GM12878 (cell line): ENCODE results near the gene PTBP3. TPM values are rescaled to one million over a fixed set of nuclear protein-coding genes. Genes with fewer than 3 reads are reported as not detected.

Experiments used
- ATAC-seq: fragments of 200-7000 bp; cut with Tn5 transposase; 3 replicates; pipeline ENCODE4 v1.9.1; 2020; ENCODE audit warnings: mild to moderate bottlenecking, moderate library complexity
- BruUV-seq: library from RNA; stranded (reverse); fragments of 400-500 nt; replicated peaks from 2 replicates; lab custom pipeline; 2021; lab: Mats Ljungman, UMichigan
- CTCF ChIA-PET: fragments of 300-600 bp; sonication (Branson Sonifier 250); formaldehyde crosslinking; extraction: SDS; loops from one replicate; lab custom pipeline; 2021; ENCODE audit warnings: inconsistent platforms; lab: Yijun Ruan, JAX
- POLR2A ChIA-PET: fragments of 350-600 bp; formaldehyde crosslinking; extraction: SDS; loops from one replicate; lab custom pipeline; 2021; ENCODE audit warnings: inconsistent platforms; lab: Charles Lee
- RAD21 ChIA-PET: fragments of 300-600 bp; sonication (Branson Sonifier 250); formaldehyde crosslinking; loops from one replicate; lab custom pipeline; 2023; ENCODE audit warnings: antibody characterized with exemption; ENCODE audit not compliant: unreplicated experiment; lab: Charles Lee
- SMC1A ChIA-PET: fragments of 300-600 bp; sonication (Branson Sonifier 250); formaldehyde crosslinking; loops from one replicate; lab custom pipeline; 2023; ENCODE audit not compliant: unreplicated experiment, uncharacterized antibody; lab: Charles Lee
- DNase-seq: peaks from one replicate; pipeline ENCODE4 v3.0.0-alpha.2; 2011; ENCODE audit warnings: low read depth, low spot score
- FAIRE-seq: peaks from 3 replicates; lab custom pipeline; 2011; peaks lifted over from hg19 to GRCh38; lab: Jason Lieb, UNC
- H2AFZ ChIP-seq: 2 replicates; pipeline ENCODE4 v1.6.0; 2011; ENCODE audit warnings: low read depth, low read length, control low read depth; ENCODE audit not compliant: control insufficient read depth
- H3K27ac ChIP-seq: 2 replicates; pipeline ENCODE4 v1.5.1; 2011; ENCODE audit warnings: control low read depth; ENCODE audit not compliant: control insufficient read depth, insufficient read depth
- H3K27me3 ChIP-seq, 2 experiments: replicated peaks in 1 of 2; 2 replicates each; pipeline versions ENCODE4 v1.6.0 to v1.6.1; 2011; ENCODE audit warnings: low read length in 1 of 2; ENCODE audit not compliant: control insufficient read depth in 2 of 2, insufficient read depth in 2 of 2
- H3K36me3 ChIP-seq, 2 experiments: 2 replicates each; pipeline ENCODE4 v1.5.1; 2011; ENCODE audit warnings: low read length in 1 of 2; ENCODE audit not compliant: control insufficient read depth in 2 of 2, insufficient read depth in 2 of 2
- H3K4me1 ChIP-seq: 2 replicates; pipeline ENCODE4 v1.6.1; 2011; ENCODE audit warnings: mild to moderate bottlenecking, low read length, moderate library complexity, mixed read lengths; ENCODE audit not compliant: control insufficient read depth, insufficient read depth
- H3K4me2 ChIP-seq: 2 replicates; pipeline ENCODE4 v1.6.0; 2011; ENCODE audit warnings: control low read depth; ENCODE audit not compliant: control insufficient read depth, insufficient read depth
- H3K4me3 ChIP-seq: fragments of 200-600 bp; sonication (generic); 2 replicates; pipeline ENCODE4 v1.5.1; 2016
- H3K79me2 ChIP-seq: 2 replicates; pipeline ENCODE4 v1.6.0; 2011; ENCODE audit warnings: low read length; ENCODE audit not compliant: control insufficient read depth, insufficient read depth
- H3K9ac ChIP-seq: 2 replicates; pipeline ENCODE4 v1.8.0; 2011; ENCODE audit warnings: low read length, control low read depth, mixed read lengths; ENCODE audit not compliant: control insufficient read depth, insufficient read depth
- H3K9me3 ChIP-seq: replicated peaks from 3 replicates; pipeline ENCODE4 v1.5.1; 2011; ENCODE audit warnings: mild to moderate bottlenecking, low read length; ENCODE audit not compliant: control insufficient read depth, insufficient read depth
- H4K20me1 ChIP-seq: 2 replicates; pipeline ENCODE4 v1.6.0; 2011; ENCODE audit not compliant: control insufficient read depth, insufficient read depth
- BCL11A ChIP-seq: IDR thresholded peaks from 2 replicates; pipeline ENCODE4 v1.6.1; 2011; ENCODE audit warnings: low read depth, low read length
- BCLAF1 ChIP-seq: fragments of 450-650 bp; IDR thresholded peaks from 2 replicates; pipeline ENCODE4 v1.6.1; 2017; ENCODE audit warnings: antibody characterized with exemption, mild to moderate bottlenecking, moderate library complexity
- CHD2 ChIP-seq: IDR thresholded peaks from 2 replicates; pipeline ENCODE4 v1.6.1; 2011; ENCODE audit warnings: low read depth, low read length, improper control_type of control experiment, borderline replicate concordance
- CHD4 ChIP-seq: fragments of 200-600 bp; sonication (generic); IDR thresholded peaks from 2 replicates; pipeline ENCODE4 v1.6.1; 2016; ENCODE audit warnings: mild to moderate bottlenecking
- EP300 ChIP-seq, 2 experiments: fragments of 150-350 bp in 1 of 2; IDR thresholded peaks; 2 replicates each; pipeline ENCODE4 v1.6.1; 2011 to 2012; ENCODE audit warnings: low read depth in 2 of 2, low read length in 2 of 2, borderline replicate concordance in 1 of 2, improper control_type of control experiment in 1 of 2, inconsistent platforms in 1 of 2; ENCODE audit not compliant: control insufficient read depth in 1 of 2
- LARP7 ChIP-seq: fragments of 450-650 bp; IDR thresholded peaks from 2 replicates; pipeline ENCODE4 v1.6.1; 2017; ENCODE audit warnings: mild to moderate bottlenecking
- NR2C2 ChIP-seq: IDR thresholded peaks from 2 replicates; pipeline ENCODE4 v1.6.1; 2011; ENCODE audit warnings: borderline replicate concordance, low read depth; ENCODE audit not compliant: control insufficient read depth, insufficient read length
- NR2F1 ChIP-seq: fragments of 450-650 bp; conservative IDR thresholded peaks from 2 replicates; pipeline ENCODE4 v1.6.1; 2017; ENCODE audit warnings: mild to moderate bottlenecking
- PAX5 ChIP-seq: IDR thresholded peaks from 2 replicates; pipeline ENCODE4 v1.6.1; 2011; ENCODE audit warnings: low read depth, low read length, borderline replicate concordance
- PML ChIP-seq: IDR thresholded peaks from 2 replicates; pipeline ENCODE4 v1.6.1; 2012; ENCODE audit warnings: low read length, inconsistent platforms
- POLR2A ChIP-seq: IDR thresholded peaks from 2 replicates; pipeline ENCODE4 v1.6.1; 2011; ENCODE audit warnings: low read depth, mild to moderate bottlenecking, low read length
- POU2F2 ChIP-seq: IDR thresholded peaks from 3 replicates; pipeline ENCODE4 v1.6.1; 2011; ENCODE audit warnings: low read depth, mild to moderate bottlenecking, low read length, borderline replicate concordance
- PRDM15 ChIP-seq: fragments of 450-650 bp; formaldehyde crosslinking; IDR thresholded peaks from 2 replicates; pipeline ENCODE4 v1.4.0; 2020; ENCODE audit warnings: mild to moderate bottlenecking, moderate library complexity
- RELB ChIP-seq: fragments of 450-650 bp; IDR thresholded peaks from 2 replicates; pipeline ENCODE4 v1.6.1; 2017; ENCODE audit warnings: low read depth, mild to moderate bottlenecking, moderate library complexity
- SIN3A ChIP-seq: IDR thresholded peaks from 2 replicates; pipeline ENCODE4 v1.6.1; 2012; ENCODE audit warnings: low read depth, low read length, improper control_type of control experiment
- WGBS: methylation state at CpG from one replicate; pipeline ENCODE4 v1.1.6; 2016; ENCODE audit warnings: low lambda C conversion rate; ENCODE audit not compliant: insufficient replicate concordance, insufficient coverage; ENCODE audit errors: missing lambda C conversion rate; 5-methylcytosine and 5-hydroxymethylcytosine counted together
- in situ Hi-C: fragments of 300-500 bp; cut with MboI; formaldehyde crosslinking; loops from 9 replicates; pipeline ENCODE4 v1.14.3; 2018; ENCODE audit warnings: mixed read lengths
- intact Hi-C: fragments of 100-400 bp; cut with micrococcal nuclease; formaldehyde crosslinking; loops from one replicate; pipeline ENCODE4 v1.14.2; 2022; ENCODE audit not compliant: unreplicated experiment
- polyA plus RNA-seq, 11 experiments: library from polyadenylated mRNA; depleted of rRNA in 4 of 11; unstranded in 6 of 11; stranded (reverse) in 5 of 11; fragments of >200 nt; fragmentation: Nextera tagmentation in 4 of 11; fragmentation: Illumina TruSeq in 1 of 11; extraction: Ambion mirVana in 4 of 11; extraction: Trizol in 1 of 11; gene quantifications; 1 replicate in 1 of 11; 2 replicates in 10 of 11; pipeline versions ENCODE4 v1.2.1 to v1.2.3, GENCODE V29; 2011 to 2016; ENCODE audit warnings: inconsistent platforms in 2 of 11, missing spikeins in 2 of 11, low read depth in 1 of 11
- total RNA-seq, 4 experiments: library from RNA; depleted of rRNA in 3 of 4; stranded (reverse); fragments of >200 nt in 3 of 4; fragmentation: Illumina TruSeq in 1 of 4; extraction: Trizol in 1 of 4; gene quantifications; 2 replicates each; pipeline versions ENCODE4 v1.2.1 to v1.2.3, GENCODE V29; 2013 to 2021

PTBP3 gene
- total and polyA plus RNA-seq, 10 of the 15 experiments (the other 5 are each of a cell fraction or from before 2014, with no cell fraction given) = 12.5 to 104 (median 52.7) TPM

GRCh38 chr9:112325127-112325526 lies 8.3 kb downstream of the PTBP3 start (continued):
- TF ChIP-seq EP300 (IDR thresholded peaks at IDR 0.05; ENCODE audit: borderline replicate concordance in 1 of 2, control insufficient read depth in 1 of 2, low read depth in 2 of 2, low read length in 2 of 2) = no peak

GRCh38 chr9:112323378-112323854 lies 10.0 kb downstream of the PTBP3 start:
- 74% methylated on average over 3 of the region's 3 CpGs for WGBS

More at GRCh38 chr9:112323378-112323854, 10.0 kb downstream of the PTBP3 start:
- ATAC-seq (no peak), FAIRE-seq (no peak), DNase-seq (no peak)
- POLR2A ChIA-PET = no interaction called here
- CTCF ChIA-PET = interaction anchor here (1.2 kb wide), 2 partner anchors 8 to 210 kb away, joined by 3 to 5 read pairs; no protein-coding TSS in a partner anchor
- H3K9me3 ChIP-seq = peaks cover 8% of the 10 kb centered on the region; the same call in 2 of the 3 replicates
- H3K27me3 ChIP-seq = no peaks in the 10 kb centered on the region
- no peak overlapping the region for H3K4me3 ChIP-seq
- RAD21 ChIA-PET = no interaction called here
- peaks cover 85% of the 10 kb centered on the region for H3K79me2 ChIP-seq
- H3K9ac ChIP-seq = no peak overlapping the region
- SMC1A ChIA-PET = no interaction called here
- peaks cover 23% of the 10 kb centered on the region for H3K4me1 ChIP-seq
- peaks cover 0 to 9% of the 10 kb centered on the region in 2 experiments; a peak in 3 of 4 replicates for H3K36me3 ChIP-seq
- no peak overlapping the region for H3K27ac ChIP-seq
- in situ Hi-C loops (no loop called here), intact Hi-C loops (no loop called here)
- H2AFZ ChIP-seq = no peak overlapping the region
- H3K4me2 ChIP-seq = peak overlapping the region; percentile 27
- BruUV-seq = no TSS peak
- TF ChIP-seq NR2F1 (no peak), CHD2 (no peak), BCL11A (no peak), LARP7 (no peak), SIN3A (no peak), PRDM15 (no peak), PML (no peak), RELB (no peak), BCLAF1 (no peak), POU2F2 (no peak), CHD4 (no peak), POLR2A (no peak), NR2C2 (no peak), PAX5 (no peak)
- H4K20me1 ChIP-seq = no peaks in the 10 kb centered on the region
